Stimulated activated naive CD4-positive, alpha-beta T cell (primary cell): ENCODE measurements around the gene ZNF77.
"Not testable (repeated sequence)": the region's sequence is repeated elsewhere in the genome, so short reads cannot be mapped to it uniquely, and the experiment has no call there.

Source experiments
- DNase-seq, 6 experiments: peaks; one replicate each; lab custom pipeline; 2025; lab: John Stamatoyannopoulos, UW

ZNF77 gene

GRCh38 chr19:2944775-2945574, at the start of gene ZNF77:
Gene ZNF77 (minus strand): TSS chr19:2944971. CDS start chr19:2944840, 131 bp downstream.
- DNase-seq = peak; percentile 98 to 99 (median 98)

- no peak for DNase-seq
Measured at GRCh38 chr19:2993579-2993978, 48.8 kb upstream of the ZNF77 start.

GRCh38 chr19:2992958-2993357, 48.2 kb upstream of the ZNF77 start:
- no peak for DNase-seq

GRCh38 chr19:2992333-2992732, 47.6 kb upstream of the ZNF77 start:
- DNase-seq = not testable (repeated sequence)

- no peak for DNase-seq
Measured at GRCh38 chr19:2989236-2989946, 44.6 kb upstream of the ZNF77 start.

- DNase-seq = no peak
Measured at GRCh38 chr19:2988568-2988967, 43.8 kb upstream of the ZNF77 start.

GRCh38 chr19:2987797-2988196, 43.0 kb upstream of the ZNF77 start:
- no peak for DNase-seq

GRCh38 chr19:2986951-2987524, 42.3 kb upstream of the ZNF77 start:
- no peak for DNase-seq

- DNase-seq = no peak
Measured at GRCh38 chr19:2984215-2984528, 39.4 kb upstream of the ZNF77 start.

- no peak for DNase-seq
Measured at GRCh38 chr19:2983351-2984214, 38.8 kb upstream of the ZNF77 start.

GRCh38 chr19:2982983-2983350, 38.2 kb upstream of the ZNF77 start:
- DNase-seq = no peak

- no peak for DNase-seq
Measured at GRCh38 chr19:2982561-2982960, 37.8 kb upstream of the ZNF77 start.

- DNase-seq = no peak
Measured at GRCh38 chr19:2981898-2982297, 37.1 kb upstream of the ZNF77 start.

GRCh38 chr19:2978772-2979171, 34.0 kb upstream of the ZNF77 start:
- no peak for DNase-seq

- no peak for DNase-seq
Measured at GRCh38 chr19:2978166-2978767, 33.5 kb upstream of the ZNF77 start.

- DNase-seq = no peak
Measured at GRCh38 chr19:2977746-2978138, 33.0 kb upstream of the ZNF77 start.

GRCh38 chr19:2977001-2977745, 32.4 kb upstream of the ZNF77 start, which contains the start of gene TLE6:
Gene TLE6 (plus strand): TSS chr19:2977564. CDS start chr19:2978234, 670 bp downstream.
- DNase-seq = peak; percentile 90 to 93 (median 92)

- DNase-seq = no peak
Measured at GRCh38 chr19:2976609-2977000, 31.8 kb upstream of the ZNF77 start.

- no peak for DNase-seq
Measured at GRCh38 chr19:2974342-2975041, 29.7 kb upstream of the ZNF77 start.

GRCh38 chr19:2973229-2973628, 28.5 kb upstream of the ZNF77 start:
- DNase-seq = no peak
